ENCODE data around the gene KAT5. TPM values are rescaled to one million over a fixed set of nuclear protein-coding genes. Genes with fewer than 3 reads are reported as not detected.

KAT5 gene
- total RNA-seq, 2 experiments from 2014 or later, result 79.9 to 97.1 TPM

DNA sequence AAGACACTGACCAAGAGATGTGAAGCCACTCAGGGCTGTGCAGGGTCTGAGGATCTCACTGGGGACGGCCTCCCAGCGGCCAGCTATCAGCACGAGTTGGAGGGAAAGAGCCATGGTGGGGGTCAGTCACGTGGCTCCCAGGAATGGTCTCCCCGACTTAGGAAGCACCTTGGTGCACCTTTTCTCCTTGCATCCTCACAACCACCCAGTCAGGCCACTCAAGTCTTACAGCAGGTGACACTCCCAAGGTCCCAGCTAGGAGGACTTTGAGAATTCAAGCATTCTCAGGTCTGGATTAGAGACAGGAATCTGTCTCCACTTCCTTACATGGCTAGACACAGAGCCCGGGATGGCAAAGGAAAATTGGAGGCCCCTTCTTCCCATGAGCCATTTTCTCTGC, 5.9 kb downstream of the KAT5 start:
- Histone ChIP-seq H3K4me1 (ENCODE audit: insufficient read depth, low read length, poor library complexity, severe bottlenecking) (peaks cover 25% of the 10 kb centered on the region), H3K27ac (ENCODE audit: low read depth, low read length, poor library complexity, severe bottlenecking) (no peak overlapping the region), H3K36me3 (ENCODE audit: insufficient read depth, low read length) (peaks cover 71% of the 10 kb centered on the region), H2AFZ (ENCODE audit: low read length) (no peak overlapping the region), H3K4me2 (ENCODE audit: low read length) (peak overlapping the region; percentile 77; the same call in 1 of the 2 replicates), H3K79me2 (ENCODE audit: insufficient read depth, low read depth, low read length) (peaks cover 17% of the 10 kb centered on the region), H4K20me1 (ENCODE audit: insufficient read depth, low read length) (no peaks in the 10 kb centered on the region; the same call in 1 of the 2 replicates), H3K4me3 (ENCODE audit: low read depth, low read length, poor library complexity, severe bottlenecking) (no peak overlapping the region), H3K9me3 (ENCODE audit: low read length) (no peaks in the 10 kb centered on the region), H3K9me2 (ENCODE audit: insufficient read depth, low read length) (no peaks in the 10 kb centered on the region)
- no peak for TF ChIP-seq EZH2phosphoT487 (IDR thresholded peaks at IDR 0.05; ENCODE audit: borderline replicate concordance, low read depth, low read length)
- TF ChIP-seq, protein P1, sequence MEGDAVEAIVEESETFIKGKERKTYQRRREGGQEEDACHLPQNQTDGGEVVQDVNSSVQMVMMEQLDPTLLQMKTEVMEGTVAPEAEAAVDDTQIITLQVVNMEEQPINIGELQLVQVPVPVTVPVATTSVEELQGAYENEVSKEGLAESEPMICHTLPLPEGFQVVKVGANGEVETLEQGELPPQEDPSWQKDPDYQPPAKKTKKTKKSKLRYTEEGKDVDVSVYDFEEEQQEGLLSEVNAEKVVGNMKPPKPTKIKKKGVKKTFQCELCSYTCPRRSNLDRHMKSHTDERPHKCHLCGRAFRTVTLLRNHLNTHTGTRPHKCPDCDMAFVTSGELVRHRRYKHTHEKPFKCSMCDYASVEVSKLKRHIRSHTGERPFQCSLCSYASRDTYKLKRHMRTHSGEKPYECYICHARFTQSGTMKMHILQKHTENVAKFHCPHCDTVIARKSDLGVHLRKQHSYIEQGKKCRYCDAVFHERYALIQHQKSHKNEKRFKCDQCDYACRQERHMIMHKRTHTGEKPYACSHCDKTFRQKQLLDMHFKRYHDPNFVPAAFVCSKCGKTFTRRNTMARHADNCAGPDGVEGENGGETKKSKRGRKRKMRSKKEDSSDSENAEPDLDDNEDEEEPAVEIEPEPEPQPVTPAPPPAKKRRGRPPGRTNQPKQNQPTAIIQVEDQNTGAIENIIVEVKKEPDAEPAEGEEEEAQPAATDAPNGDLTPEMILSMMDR (conservative IDR thresholded peaks at IDR 0.05; ENCODE audit: low read length), result no peak
- POLR2A ChIA-PET, result no interaction called here
- DNase-seq (ENCODE audit: low spot score), result no peak
- intact Hi-C loops (cut with micrococcal nuclease; ENCODE audit: unreplicated experiment), result no loop called here
- CTCF ChIA-PET (ENCODE audit: unreplicated experiment), result no interaction called here
- no TSS peak for BruUV-seq (replicated peaks)

DNA sequence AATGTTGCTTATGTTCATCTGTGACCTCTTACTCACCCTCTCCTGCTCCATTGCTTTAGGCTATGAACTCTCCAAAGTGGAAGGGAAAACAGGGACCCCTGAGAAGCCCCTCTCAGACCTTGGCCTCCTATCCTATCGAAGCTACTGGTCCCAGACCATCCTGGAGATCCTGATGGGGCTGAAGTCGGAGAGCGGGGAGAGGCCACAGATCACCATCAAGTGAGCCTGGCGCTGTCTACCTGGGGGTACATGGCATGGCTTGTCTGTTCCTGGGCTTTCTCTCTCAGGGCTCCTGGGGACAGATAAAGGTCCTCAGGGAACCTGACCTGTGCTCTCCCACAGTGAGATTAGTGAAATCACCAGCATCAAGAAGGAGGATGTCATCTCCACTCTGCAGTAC, 6.5 kb downstream of the KAT5 start:
- ChIA-PET CTCF (ENCODE audit: unreplicated experiment) (interaction anchor here (0.6 kb wide), 1 partner anchor 102 kb away, joined by 3 read pairs; no protein-coding TSS in a partner anchor), POLR2A (no interaction called here)
- Histone ChIP-seq H3K4me1 (ENCODE audit: insufficient read depth, low read length, poor library complexity, severe bottlenecking) (peaks cover 22% of the 10 kb centered on the region), H3K4me2 (ENCODE audit: low read length) (peak overlapping the region; percentile 77), H3K9me3 (ENCODE audit: low read length) (no peaks in the 10 kb centered on the region), H2AFZ (ENCODE audit: low read length) (no peak overlapping the region), H3K36me3 (ENCODE audit: insufficient read depth, low read length) (peaks cover 64% of the 10 kb centered on the region), H3K27ac (ENCODE audit: low read depth, low read length, poor library complexity, severe bottlenecking) (no peak overlapping the region), H3K9me2 (ENCODE audit: insufficient read depth, low read length) (no peaks in the 10 kb centered on the region), H3K79me2 (ENCODE audit: insufficient read depth, low read depth, low read length) (peaks cover 17% of the 10 kb centered on the region), H3K4me3 (ENCODE audit: low read depth, low read length, poor library complexity, severe bottlenecking) (peak overlapping the region; percentile 84), H4K20me1 (ENCODE audit: insufficient read depth, low read length) (no peaks in the 10 kb centered on the region; the same call in 1 of the 2 replicates)
- TF ChIP-seq EZH2phosphoT487 (IDR thresholded peaks at IDR 0.05; ENCODE audit: borderline replicate concordance, low read depth, low read length), result no peak
- TF ChIP-seq, protein P1 (conservative IDR thresholded peaks at IDR 0.05; ENCODE audit: low read length), result no peak
- BruUV-seq (replicated peaks), result no TSS peak
- no peak for DNase-seq (ENCODE audit: low spot score)
- intact Hi-C loops (cut with micrococcal nuclease; ENCODE audit: unreplicated experiment), result no loop called here

DNA sequence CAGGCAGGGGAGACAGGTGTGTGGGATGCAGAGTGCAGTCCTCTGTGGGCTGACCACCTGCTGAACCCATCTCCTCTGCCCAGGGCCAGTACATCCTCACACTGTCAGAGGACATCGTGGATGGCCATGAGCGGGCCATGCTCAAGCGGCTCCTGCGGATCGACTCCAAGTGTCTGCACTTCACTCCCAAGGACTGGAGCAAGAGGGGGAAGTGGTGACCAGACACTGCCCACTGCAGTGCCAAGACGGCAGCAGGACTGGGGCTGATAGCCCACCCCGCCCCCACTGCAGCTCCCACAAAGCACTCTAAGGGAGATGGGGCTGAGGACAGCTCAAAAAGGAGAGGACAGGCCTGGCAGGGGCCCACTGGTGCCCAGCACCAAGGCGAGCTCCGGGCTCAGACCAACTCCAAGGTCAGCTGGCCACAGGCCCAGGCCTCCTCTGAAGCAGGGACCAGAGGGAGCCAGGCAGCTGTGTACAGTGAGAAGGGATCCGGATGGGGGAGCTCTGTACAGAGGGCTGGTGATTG, 7.0 kb downstream of the KAT5 start:
- TF ChIP-seq, protein P1 (conservative IDR thresholded peaks at IDR 0.05; ENCODE audit: low read length), result no peak; the same call in 1 of the 2 replicates
- Histone ChIP-seq H2AFZ (ENCODE audit: low read length) (no peak overlapping the region), H3K4me1 (ENCODE audit: insufficient read depth, low read length, poor library complexity, severe bottlenecking) (peaks cover 22% of the 10 kb centered on the region), H3K79me2 (ENCODE audit: insufficient read depth, low read depth, low read length) (peaks cover 17% of the 10 kb centered on the region), H3K9me2 (ENCODE audit: insufficient read depth, low read length) (no peaks in the 10 kb centered on the region), H3K9me3 (ENCODE audit: low read length) (no peaks in the 10 kb centered on the region), H3K36me3 (ENCODE audit: insufficient read depth, low read length) (peaks cover 59% of the 10 kb centered on the region), H3K27ac (ENCODE audit: low read depth, low read length, poor library complexity, severe bottlenecking) (no peak overlapping the region), H3K4me3 (ENCODE audit: low read depth, low read length, poor library complexity, severe bottlenecking) (peak overlapping the region; percentile 84), H3K4me2 (ENCODE audit: low read length) (peak overlapping the region; percentile 77), H4K20me1 (ENCODE audit: insufficient read depth, low read length) (no peaks in the 10 kb centered on the region; the same call in 1 of the 2 replicates)
- ChIA-PET POLR2A (interaction anchor here (1.6 kb wide), 1 partner anchor 10 kb away, joined by 7 read pairs; no protein-coding TSS in a partner anchor), CTCF (ENCODE audit: unreplicated experiment) (interaction anchor here (0.6 kb wide), 1 partner anchor 102 kb away, joined by 3 read pairs; no protein-coding TSS in a partner anchor)
- DNase-seq (ENCODE audit: low spot score), result no peak
- intact Hi-C loops (cut with micrococcal nuclease; ENCODE audit: unreplicated experiment), result no loop called here
- BruUV-seq (replicated peaks), result no TSS peak
